Measurements from ENCODE around the gene CCL28. TPM values are rescaled to one million over a fixed set of nuclear protein-coding genes. Genes with fewer than 3 reads are reported as not detected.

Gene CCL28
- total RNA-seq, 1 experiment from 2014 or later = 8.5 TPM

- no peaks in the 10 kb centered on the region for H4K20me1 ChIP-seq (ENCODE audit: low read length)
- ChIA-PET CTCF (interaction anchor here (0.5 to 1.4 kb wide), 10 partner anchors 57 to 269 kb away, joined by 3 to 8 read pairs (median 4); partner anchors contain the start of genes TMEM267 and ZNF131), POLR2A (ENCODE audit: unreplicated experiment) (interaction anchor here (0.7 kb wide), 1 partner anchor 180 kb away, joined by 3 read pairs; no protein-coding TSS in a partner anchor)
- no peak overlapping the region for H3K4me2 ChIP-seq (ENCODE audit: low read length)
- H3K4me3 ChIP-seq (ENCODE audit: low read length) = no peak overlapping the region
- ATAC-seq (peak; percentile 84), DNase-seq (peak; percentile 96)
- H3K27me3 ChIP-seq (ENCODE audit: low read length) = no peaks in the 10 kb centered on the region
- no peak for TF ChIP-seq EZH2 (IDR thresholded peaks at IDR 0.05; ENCODE audit: low read length, unreplicated experiment)
- TF ChIP-seq EZH2phosphoT487 (IDR thresholded peaks at IDR 0.05; ENCODE audit: borderline replicate concordance, low read length) = no peak
- peak; percentile 98 for TF ChIP-seq CTCF (conservative IDR thresholded peaks at IDR 0.05; ENCODE audit: low read depth, low read length)
- no peaks in the 10 kb centered on the region for H3K9me2 ChIP-seq (replicated peaks; ENCODE audit: low read length)
- intact Hi-C loops (cut with micrococcal nuclease) = loop anchor here (1.0 to 10.0 kb wide), 7 partner anchors 77 to 477 kb away; partner anchors contain the start of genes ANXA2R, HMGCS1 and ZNF131
- no peaks in the 10 kb centered on the region for H3K9me3 ChIP-seq (ENCODE audit: low read length)
- H3K9ac ChIP-seq (ENCODE audit: low read length) = no peak overlapping the region
- H3F3A ChIP-seq (ENCODE audit: low read length, unreplicated experiment) = no peaks in the 10 kb centered on the region
- BruUV-seq (replicated peaks) = no TSS peak
- H2AFZ ChIP-seq (ENCODE audit: low read length) = no peak overlapping the region
- H3K27ac ChIP-seq (ENCODE audit: low read length) = no peak overlapping the region
- H3K4me1 ChIP-seq (ENCODE audit: insufficient read depth, low read length) = peaks cover 14% of the 10 kb centered on the region
- H3K79me2 ChIP-seq (ENCODE audit: low read length) = no peaks in the 10 kb centered on the region
- H3K36me3 ChIP-seq (ENCODE audit: low read depth, low read length) = 0 out of 2 replicates have a peak, but pooled peaks cover 5% of the 10 kb centered on the region
These were observed 22.4 kb downstream of the CCL28 start for GRCh38 chr5:43389679-43390329.

GRCh38 chr5:43386960-43387362 is 25.2 kb downstream of the CCL28 start:
- intact Hi-C loops (cut with micrococcal nuclease) = loop anchor here (5.0 kb wide), 1 partner anchor 265 kb away; the partner anchor contains the start of gene ZNF131
- Histone ChIP-seq H3F3A (ENCODE audit: low read length, unreplicated experiment) (no peaks in the 10 kb centered on the region), H3K4me1 (ENCODE audit: insufficient read depth, low read length) (peaks cover 14% of the 10 kb centered on the region), H3K4me2 (ENCODE audit: low read length) (peak overlapping the region; percentile 26), H3K9ac (ENCODE audit: low read length) (no peak overlapping the region), H3K9me2 (replicated peaks; ENCODE audit: low read length) (no peaks in the 10 kb centered on the region), H3K27me3 (ENCODE audit: low read length) (no peaks in the 10 kb centered on the region), H2AFZ (ENCODE audit: low read length) (no peak overlapping the region), H3K36me3 (ENCODE audit: low read depth, low read length) (0 out of 2 replicates have a peak, but pooled peaks cover 5% of the 10 kb centered on the region), H4K20me1 (ENCODE audit: low read length) (no peaks in the 10 kb centered on the region), H3K79me2 (ENCODE audit: low read length) (no peaks in the 10 kb centered on the region), H3K9me3 (ENCODE audit: low read length) (no peaks in the 10 kb centered on the region), H3K27ac (ENCODE audit: low read length) (peak overlapping the region; percentile 15; the same call in 1 of the 2 replicates), H3K4me3 (ENCODE audit: low read length) (no peak overlapping the region)
- DNase-seq = peak; percentile 82
- peak; percentile 78 for ATAC-seq
- BruUV-seq (replicated peaks) = no TSS peak
- POLR2A ChIA-PET (ENCODE audit: unreplicated experiment) = interaction anchor here (0.5 kb wide), 1 partner anchor 74 kb away, joined by 4 read pairs; the partner anchor contains the start of gene HMGCS1
- peak; percentile 59 for TF ChIP-seq CTCF (conservative IDR thresholded peaks at IDR 0.05; ENCODE audit: low read depth, low read length)
- no peak for TF ChIP-seq EZH2 (IDR thresholded peaks at IDR 0.05; ENCODE audit: low read length, unreplicated experiment)
- TF ChIP-seq EZH2phosphoT487 (IDR thresholded peaks at IDR 0.05; ENCODE audit: borderline replicate concordance, low read length) = no peak
- CTCF ChIA-PET = no interaction called here

All from PC-3 (cell line).